ENCODE results near the gene BIRC3. TPM values are rescaled to one million over a fixed set of nuclear protein-coding genes. Genes with fewer than 3 reads are reported as not detected.

The BIRC3 gene
- total and polyA plus RNA-seq, 2 of the 8 experiments (the other 6 are each of a cell fraction or from before 2014, with no cell fraction given): 0.08 to 0.20 TPM

DNA sequence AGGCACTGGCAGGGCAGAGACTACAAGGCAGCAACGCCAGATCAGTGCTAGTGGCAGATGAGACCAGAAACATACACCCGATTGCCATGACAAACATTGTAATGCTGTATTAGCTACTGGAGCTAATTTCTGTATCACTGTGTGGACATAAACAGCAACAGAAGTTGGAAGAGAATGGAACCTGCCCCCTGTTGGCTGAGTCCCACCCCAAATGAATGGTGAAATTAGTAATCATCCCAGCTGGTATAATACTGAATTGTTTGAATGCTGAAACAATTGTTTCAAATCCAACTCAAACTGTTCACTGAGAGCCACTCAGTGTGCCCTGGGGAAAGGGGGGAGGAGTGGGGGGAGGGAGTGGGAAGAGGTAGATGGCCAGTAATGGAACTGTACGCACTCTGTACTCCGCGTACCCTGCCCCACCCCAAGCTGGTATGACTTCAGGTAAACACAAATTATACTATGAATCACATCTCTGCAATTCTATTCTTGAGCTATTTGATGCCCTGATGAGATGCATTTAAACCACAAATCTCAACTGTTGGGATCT, 11.2 kb upstream of the BIRC3 start:
- WGBS, 2 experiments (ENCODE audit: extremely low coverage in 1 of 2, insufficient coverage in 1 of 2, insufficient read length in 1 of 2, insufficient replicate concordance in 2 of 2, low coverage in 1 of 2, low lambda C conversion rate in 2 of 2, missing lambda C conversion rate in 1 of 2): 87% methylated on average over 5 of the region's 5 CpGs; no CpG with 5 or more reads in 1 of the 2 experiments
- CTCF ChIA-PET (ENCODE audit: partially characterized antibody): interaction anchor here (0.6 to 12.2 kb wide), 10 partner anchors 8 to 445 kb away, joined by 3 to 214 read pairs (median 4); no protein-coding TSS in a partner anchor

More for the DNA sequence above, 11.2 kb upstream of the BIRC3 start:
- H3K4ac ChIP-seq (replicated peaks; ENCODE audit: insufficient read length, low read depth, low read length): no peak overlapping the region
- DNase-seq (ENCODE audit: low read depth in 1 of 2, low spot score in 2 of 2) (no peak), FAIRE-seq (no peak)
- no peaks in the 10 kb centered on the region for H3K27me3 ChIP-seq (replicated peaks in 1 of 4; ENCODE audit: control insufficient read depth in 3 of 4, extremely low read depth in 1 of 4, insufficient read depth in 3 of 4, low read length in 3 of 4)
- no peak overlapping the region for H3K4me2 ChIP-seq (ENCODE audit: insufficient read depth in 1 of 2, low read depth in 2 of 2, low read length in 2 of 2)
- no peak overlapping the region for H3K18ac ChIP-seq (ENCODE audit: extremely low read depth, low read length)
- H3K9ac ChIP-seq (replicated peaks in 1 of 4; ENCODE audit: extremely low read depth in 1 of 4, low read depth in 3 of 4, low read length in 3 of 4): no peak overlapping the region; a peak in 1 of 7 replicates
- H2BK20ac ChIP-seq (ENCODE audit: low read length): no peak overlapping the region
- POLR2A ChIA-PET (ENCODE audit: partially characterized antibody): no interaction called here
- H3K23me2 ChIP-seq (ENCODE audit: low read depth, low read length): no peaks in the 10 kb centered on the region; the same call in 1 of the 2 replicates
- no peak overlapping the region for H3K56ac ChIP-seq (replicated peaks; ENCODE audit: insufficient read length, low read depth, low read length)
- H3K79me2 ChIP-seq (ENCODE audit: control insufficient read depth in 1 of 2, insufficient read depth in 2 of 2, low read length in 2 of 2): no peaks in the 10 kb centered on the region
- H3K36me3 ChIP-seq (ENCODE audit: control insufficient read depth in 2 of 4, insufficient read depth in 4 of 4, low read length in 3 of 4): no peaks in the 10 kb centered on the region
- no peak overlapping the region for H2BK12ac ChIP-seq (ENCODE audit: low read depth, low read length)
- no peak overlapping the region for H3K4me3 ChIP-seq (ENCODE audit: extremely low read depth in 1 of 4, insufficient read depth in 2 of 4, low read depth in 3 of 4, low read length in 4 of 4)
- no peak overlapping the region for H4K5ac ChIP-seq (ENCODE audit: insufficient read length, low read depth, low read length)
- TF ChIP-seq TEAD4 (IDR thresholded peaks at IDR 0.05; ENCODE audit: low read depth, low read length): no peak
- TF ChIP-seq EZH2 (IDR thresholded peaks at IDR 0.05; ENCODE audit: low read depth, low read length, severe bottlenecking): no peak
- no peak for TF ChIP-seq CBX8 (IDR thresholded peaks at IDR 0.05; ENCODE audit: borderline replicate concordance, low read depth, low read length)
- TF ChIP-seq EP300 (IDR thresholded peaks at IDR 0.05; ENCODE audit: borderline replicate concordance in 1 of 2, low read depth in 2 of 2, low read length in 2 of 2): no peak
- no peak for TF ChIP-seq MAFK (IDR thresholded peaks at IDR 0.05; ENCODE audit: low read depth, low read length)
- no peak for TF ChIP-seq CEBPB (IDR thresholded peaks at IDR 0.05; ENCODE audit: low read depth, low read length)
- no peak for TF ChIP-seq POLR2A (IDR thresholded peaks at IDR 0.05; ENCODE audit: control extremely low read depth in 1 of 2, low read depth in 2 of 2, low read length in 2 of 2)
- no peak overlapping the region for H2BK15ac ChIP-seq (ENCODE audit: low read length)
- no peak overlapping the region for H2AK5ac ChIP-seq (ENCODE audit: low read depth, low read length)
- H3K23ac ChIP-seq (ENCODE audit: insufficient read length): no peak overlapping the region
- no peaks in the 10 kb centered on the region; a peak in 1 of 7 replicates for H3K4me1 ChIP-seq (replicated peaks in 1 of 4; ENCODE audit: control insufficient read depth in 3 of 4, insufficient read depth in 4 of 4, low read length in 3 of 4)
- no peak overlapping the region for H2BK120ac ChIP-seq (replicated peaks; ENCODE audit: low read depth, low read length)
- H3K14ac ChIP-seq (ENCODE audit: insufficient read length): no peak overlapping the region
- H4K91ac ChIP-seq (replicated peaks; ENCODE audit: insufficient read length, low read length): no peak overlapping the region
- no peak overlapping the region for H3K27ac ChIP-seq (ENCODE audit: low read depth, low read length)
- H3K9me3 ChIP-seq (ENCODE audit: insufficient read depth in 2 of 2, low read depth in 1 of 2, low read length in 1 of 2): peaks cover 12 to 17% of the 10 kb centered on the region in 2 experiments
- H4K20me1 ChIP-seq (replicated peaks in 1 of 2; ENCODE audit: control insufficient read depth in 1 of 2, insufficient read depth in 2 of 2, low read length in 2 of 2): no peaks in the 10 kb centered on the region
- H4K8ac ChIP-seq (ENCODE audit: extremely low read depth, insufficient read depth, low read length): no peak overlapping the region
- H2BK5ac ChIP-seq (ENCODE audit: low read depth, low read length): no peak overlapping the region
- no peaks in the 10 kb centered on the region for H3K79me1 ChIP-seq (ENCODE audit: low read depth, low read length)
- H2AFZ ChIP-seq (ENCODE audit: low read length): no peak overlapping the region
